ENCODE data around the gene GRIK1.

- no peak for TF ChIP-seq EZH2 (IDR thresholded peaks at IDR 0.05; ENCODE audit: borderline replicate concordance, low read length)
- TF ChIP-seq, protein P1, sequence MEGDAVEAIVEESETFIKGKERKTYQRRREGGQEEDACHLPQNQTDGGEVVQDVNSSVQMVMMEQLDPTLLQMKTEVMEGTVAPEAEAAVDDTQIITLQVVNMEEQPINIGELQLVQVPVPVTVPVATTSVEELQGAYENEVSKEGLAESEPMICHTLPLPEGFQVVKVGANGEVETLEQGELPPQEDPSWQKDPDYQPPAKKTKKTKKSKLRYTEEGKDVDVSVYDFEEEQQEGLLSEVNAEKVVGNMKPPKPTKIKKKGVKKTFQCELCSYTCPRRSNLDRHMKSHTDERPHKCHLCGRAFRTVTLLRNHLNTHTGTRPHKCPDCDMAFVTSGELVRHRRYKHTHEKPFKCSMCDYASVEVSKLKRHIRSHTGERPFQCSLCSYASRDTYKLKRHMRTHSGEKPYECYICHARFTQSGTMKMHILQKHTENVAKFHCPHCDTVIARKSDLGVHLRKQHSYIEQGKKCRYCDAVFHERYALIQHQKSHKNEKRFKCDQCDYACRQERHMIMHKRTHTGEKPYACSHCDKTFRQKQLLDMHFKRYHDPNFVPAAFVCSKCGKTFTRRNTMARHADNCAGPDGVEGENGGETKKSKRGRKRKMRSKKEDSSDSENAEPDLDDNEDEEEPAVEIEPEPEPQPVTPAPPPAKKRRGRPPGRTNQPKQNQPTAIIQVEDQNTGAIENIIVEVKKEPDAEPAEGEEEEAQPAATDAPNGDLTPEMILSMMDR (conservative IDR thresholded peaks at IDR 0.05 in 1 of 2, IDR thresholded peaks at IDR 0.05 in 1 of 2; ENCODE audit: extremely low read depth in 1 of 2, insufficient read depth in 1 of 2, low read depth in 1 of 2, low read length in 2 of 2) = no peak
These were observed 356.9 kb downstream of the GRIK1 start for GRCh38 chr21:29582855-29583254.
